Effector memory CD4-positive, alpha-beta T cell (primary cell): ENCODE measurements around the gene VOPP1.

Experiments
- DNase-seq, 3 donors: peaks; one replicate each; pipeline ENCODE4 v3.0.0-alpha.2; 2020
- H3K27ac ChIP-seq: 2 replicates; pipeline ENCODE4 v1.7.0; 2013; ENCODE audit warnings: mild to moderate bottlenecking, low read length, moderate library complexity; ENCODE audit not compliant: insufficient read depth, poor library complexity, severe bottlenecking
- H3K27me3 ChIP-seq: replicated peaks from 2 replicates; pipeline ENCODE4 v1.7.0; 2013; ENCODE audit warnings: mild to moderate bottlenecking, low read length; ENCODE audit not compliant: insufficient read depth, control insufficient read depth, poor library complexity, severe bottlenecking
- H3K36me3 ChIP-seq: 2 replicates; pipeline ENCODE4 v1.7.0; 2013; ENCODE audit warnings: mild to moderate bottlenecking, low read length, moderate library complexity; ENCODE audit not compliant: control insufficient read depth, insufficient read depth
- H3K4me1 ChIP-seq: 2 replicates; pipeline ENCODE4 v1.7.0; 2013; ENCODE audit warnings: low read length, mild to moderate bottlenecking; ENCODE audit not compliant: control insufficient read depth, insufficient read depth, poor library complexity, severe bottlenecking
- H3K4me3 ChIP-seq: 2 replicates; pipeline ENCODE4 v1.7.0; 2013; ENCODE audit warnings: low read length, low read depth, mild to moderate bottlenecking; ENCODE audit not compliant: insufficient read depth, poor library complexity, severe bottlenecking
- H3K9me3 ChIP-seq: 2 replicates; pipeline ENCODE4 v1.7.0; 2013; ENCODE audit warnings: mild to moderate bottlenecking, low read length, moderate library complexity; ENCODE audit not compliant: control insufficient read depth

The VOPP1 gene

GRCh38 chr7:55594414-55594813, 22.1 kb upstream of the VOPP1 start:
- no peaks in the 10 kb centered on the region for H3K27me3 ChIP-seq
- no peak for DNase-seq
- no peaks in the 10 kb centered on the region for H3K9me3 ChIP-seq
- no peak overlapping the region for H3K27ac ChIP-seq
- no peak overlapping the region for H3K4me3 ChIP-seq
- peaks cover 8% of the 10 kb centered on the region for H3K4me1 ChIP-seq
- no peaks in the 10 kb centered on the region for H3K36me3 ChIP-seq

GRCh38 chr7:55593515-55594318, 21.4 kb upstream of the VOPP1 start:
- peak; percentile 23 to 57 (median 29) for DNase-seq
- no peaks in the 10 kb centered on the region for H3K9me3 ChIP-seq
- H3K4me3 ChIP-seq, result no peak overlapping the region
- no peaks in the 10 kb centered on the region for H3K27me3 ChIP-seq
- peaks cover 8% of the 10 kb centered on the region for H3K4me1 ChIP-seq
- H3K27ac ChIP-seq, result no peak overlapping the region
- no peaks in the 10 kb centered on the region for H3K36me3 ChIP-seq

GRCh38 chr7:55593172-55593514, 20.8 kb upstream of the VOPP1 start:
- Histone ChIP-seq H3K27me3 (no peaks in the 10 kb centered on the region), H3K27ac (no peak overlapping the region), H3K36me3 (no peaks in the 10 kb centered on the region), H3K4me1 (peaks cover 8% of the 10 kb centered on the region), H3K9me3 (no peaks in the 10 kb centered on the region), H3K4me3 (no peak overlapping the region)
- no peak for DNase-seq

- H3K4me1 ChIP-seq, result peaks cover 4% of the 10 kb centered on the region
- no peak overlapping the region for H3K27ac ChIP-seq
- DNase-seq, result no peak
- no peaks in the 10 kb centered on the region for H3K9me3 ChIP-seq
- no peak overlapping the region for H3K4me3 ChIP-seq
- H3K27me3 ChIP-seq, result no peaks in the 10 kb centered on the region
- H3K36me3 ChIP-seq, result no peaks in the 10 kb centered on the region
These were observed 20.2 kb upstream of the VOPP1 start for GRCh38 chr7:55592492-55592891.

- DNase-seq, result no peak
- Histone ChIP-seq H3K27ac (no peak overlapping the region), H3K4me1 (no peaks in the 10 kb centered on the region), H3K36me3 (no peaks in the 10 kb centered on the region), H3K27me3 (no peaks in the 10 kb centered on the region), H3K9me3 (no peaks in the 10 kb centered on the region), H3K4me3 (no peak overlapping the region)
These were observed 19.1 kb upstream of the VOPP1 start for GRCh38 chr7:55591282-55591931.

GRCh38 chr7:55590517-55591281, 18.4 kb upstream of the VOPP1 start:
- Histone ChIP-seq H3K4me3 (no peak overlapping the region), H3K4me1 (no peaks in the 10 kb centered on the region), H3K27ac (no peak overlapping the region), H3K27me3 (no peaks in the 10 kb centered on the region), H3K36me3 (no peaks in the 10 kb centered on the region), H3K9me3 (no peaks in the 10 kb centered on the region)
- no peak for DNase-seq

- DNase-seq, result no peak
- no peak overlapping the region for H3K27ac ChIP-seq
- no peak overlapping the region for H3K4me3 ChIP-seq
- no peaks in the 10 kb centered on the region for H3K4me1 ChIP-seq
- no peaks in the 10 kb centered on the region for H3K36me3 ChIP-seq
- no peaks in the 10 kb centered on the region for H3K27me3 ChIP-seq
- H3K9me3 ChIP-seq, result no peaks in the 10 kb centered on the region
These were observed 17.6 kb upstream of the VOPP1 start for GRCh38 chr7:55589905-55590304.

GRCh38 chr7:55588976-55589604, 16.8 kb upstream of the VOPP1 start:
- Histone ChIP-seq H3K9me3 (no peaks in the 10 kb centered on the region), H3K4me3 (no peak overlapping the region), H3K4me1 (no peaks in the 10 kb centered on the region), H3K27me3 (no peaks in the 10 kb centered on the region), H3K36me3 (no peaks in the 10 kb centered on the region), H3K27ac (no peak overlapping the region)
- DNase-seq, result no peak

- DNase-seq, result no peak
- no peaks in the 10 kb centered on the region for H3K9me3 ChIP-seq
- H3K27ac ChIP-seq, result no peak overlapping the region
- H3K36me3 ChIP-seq, result no peaks in the 10 kb centered on the region
- H3K27me3 ChIP-seq, result no peaks in the 10 kb centered on the region
- H3K4me1 ChIP-seq, result no peaks in the 10 kb centered on the region
- no peak overlapping the region for H3K4me3 ChIP-seq
These were observed 16.0 kb upstream of the VOPP1 start for GRCh38 chr7:55588379-55588699.
